HepG2 (cell line): ENCODE data around the gene SLC9A8. TPM values are rescaled to one million over a fixed set of nuclear protein-coding genes. Genes with fewer than 3 reads are reported as not detected.

Source experiments
- ATAD3A ChIP-seq: sonication (generic); formaldehyde crosslinking; IDR thresholded peaks from 2 replicates; pipeline ENCODE4 v1.4.0; 2020; ENCODE audit warnings: missing genetic modification reagents
- CBX5 ChIP-seq: sonication (generic); formaldehyde crosslinking; IDR thresholded peaks from 2 replicates; pipeline ENCODE4 v1.4.0; 2020; ENCODE audit warnings: missing genetic modification reagents, borderline replicate concordance
- ELF1 ChIP-seq: sonication (generic); formaldehyde crosslinking; IDR thresholded peaks from 2 replicates; pipeline ENCODE4 v1.4.0; 2020; ENCODE audit warnings: missing genetic modification reagents
- HOXA3 ChIP-seq: sonication (generic); formaldehyde crosslinking; IDR thresholded peaks from 2 replicates; pipeline ENCODE4 v1.5.0; 2020; ENCODE audit warnings: missing genetic modification reagents
- KDM5B ChIP-seq: sonication (generic); formaldehyde crosslinking; IDR thresholded peaks from 2 replicates; pipeline ENCODE4 v1.4.0; 2020; ENCODE audit warnings: missing genetic modification reagents, mild to moderate bottlenecking, borderline replicate concordance
- MIER3 ChIP-seq: IDR thresholded peaks from 2 replicates; pipeline ENCODE4 v1.6.1; 2016; ENCODE audit warnings: missing compliant biosample characterization, borderline replicate concordance
- MTF1 ChIP-seq: sonication (generic); formaldehyde crosslinking; IDR thresholded peaks from 2 replicates; pipeline ENCODE4 v1.5.0; 2020; ENCODE audit warnings: missing genetic modification reagents
- SPEN ChIP-seq: sonication (generic); formaldehyde crosslinking; IDR thresholded peaks from 2 replicates; pipeline ENCODE4 v1.5.1; 2020; ENCODE audit warnings: low read depth, mild to moderate bottlenecking, missing genetic modification reagents
- SUZ12 ChIP-seq: fragments of 150-350 bp; IDR thresholded peaks from 2 replicates; pipeline ENCODE4 v1.6.1; 2014; ENCODE audit warnings: low read depth, low read length
- TBX3 ChIP-seq: fragments of 450-650 bp; IDR thresholded peaks from 2 replicates; pipeline ENCODE4 v1.6.1; 2017; ENCODE audit warnings: antibody characterized with exemption, mild to moderate bottlenecking, inconsistent platforms, borderline replicate concordance
- THAP11 ChIP-seq: IDR thresholded peaks from 2 replicates; pipeline ENCODE4 v1.6.1; 2016; ENCODE audit warnings: missing biosample characterization, missing genetic modification reagents
- ZFX ChIP-seq: sonication (generic); formaldehyde crosslinking; IDR thresholded peaks from 2 replicates; pipeline ENCODE4 v1.4.0; 2020; ENCODE audit warnings: mild to moderate bottlenecking, low read depth, missing genetic modification reagents, moderate library complexity
- ZNF121 ChIP-seq: sonication (generic); formaldehyde crosslinking; IDR thresholded peaks from 2 replicates; pipeline ENCODE4 v1.5.0; 2020; ENCODE audit warnings: mild to moderate bottlenecking, missing genetic modification reagents
- ZNF136 ChIP-seq: sonication (generic); formaldehyde crosslinking; IDR thresholded peaks from 2 replicates; pipeline ENCODE4 v1.8.1; 2022; ENCODE audit warnings: low read depth, mild to moderate bottlenecking, moderate library complexity, missing genetic modification reagents
- ZNF780A ChIP-seq: sonication (generic); formaldehyde crosslinking; IDR thresholded peaks from 2 replicates; pipeline ENCODE4 v1.8.0; 2022; ENCODE audit warnings: mild to moderate bottlenecking, missing genetic modification reagents, moderate library complexity
- polyA plus RNA-seq, 8 experiments: library from polyadenylated mRNA; depleted of rRNA in 3 of 8; stranded (reverse) in 7 of 8; unstranded in 1 of 8; fragments of >200 nt; fragmentation: Illumina TruSeq in 4 of 8; extraction: Trizol in 4 of 8; gene quantifications; 2 replicates each; pipeline versions ENCODE4 v1.2.1 to v1.2.3, GENCODE V29; 2011 to 2016; ENCODE audit warnings: low read depth in 4 of 8, missing spikeins in 1 of 8, mixed read lengths in 1 of 8; ENCODE audit not compliant: insufficient read depth in 1 of 8
- total RNA-seq, 5 experiments: library from RNA; depleted of rRNA; stranded (reverse); fragments of >200 nt; fragmentation: Illumina TruSeq; extraction: Trizol; gene quantifications; 2 replicates each; pipeline ENCODE4 v1.2.3, GENCODE V29; 2016; ENCODE audit warnings: low read depth in 1 of 5
- TF ChIP-seq, protein P1 (sequence below): sonication (generic); formaldehyde crosslinking; IDR thresholded peaks from 2 replicates; pipeline ENCODE4 v1.4.0; 2020; ENCODE audit warnings: mild to moderate bottlenecking, missing genetic modification reagents, borderline replicate concordance
- TF ChIP-seq, protein P2 (sequence below): sonication (generic); formaldehyde crosslinking; IDR thresholded peaks from 2 replicates; pipeline ENCODE4 v1.4.0; 2020; ENCODE audit warnings: mild to moderate bottlenecking, missing genetic modification reagents
- TF ChIP-seq, protein P3 (sequence below): sonication (generic); formaldehyde crosslinking; IDR thresholded peaks from 2 replicates; pipeline ENCODE4 v1.4.0; 2020; ENCODE audit warnings: missing genetic modification reagents
- TF ChIP-seq, protein P4 (sequence below): sonication (generic); formaldehyde crosslinking; IDR thresholded peaks from 2 replicates; pipeline ENCODE4 v1.8.0; 2022; ENCODE audit warnings: low read depth, missing genetic modification reagents
- TF ChIP-seq, protein P5 (sequence below): sonication (generic); formaldehyde crosslinking; IDR thresholded peaks from 2 replicates; pipeline ENCODE4 v1.8.0; 2022; ENCODE audit warnings: missing genetic modification reagents, mild to moderate bottlenecking, borderline replicate concordance
- TF ChIP-seq, protein P6 (sequence below): sonication (generic); formaldehyde crosslinking; IDR thresholded peaks from 2 replicates; pipeline ENCODE4 v1.8.0; 2022; ENCODE audit warnings: mild to moderate bottlenecking, missing genetic modification reagents, moderate library complexity

SLC9A8 gene
- total and polyA plus RNA-seq, 2 of the 13 experiments (the other 11 are each of a cell fraction or from before 2014, with no cell fraction given) = 4.1 to 7.4 TPM

DNA sequence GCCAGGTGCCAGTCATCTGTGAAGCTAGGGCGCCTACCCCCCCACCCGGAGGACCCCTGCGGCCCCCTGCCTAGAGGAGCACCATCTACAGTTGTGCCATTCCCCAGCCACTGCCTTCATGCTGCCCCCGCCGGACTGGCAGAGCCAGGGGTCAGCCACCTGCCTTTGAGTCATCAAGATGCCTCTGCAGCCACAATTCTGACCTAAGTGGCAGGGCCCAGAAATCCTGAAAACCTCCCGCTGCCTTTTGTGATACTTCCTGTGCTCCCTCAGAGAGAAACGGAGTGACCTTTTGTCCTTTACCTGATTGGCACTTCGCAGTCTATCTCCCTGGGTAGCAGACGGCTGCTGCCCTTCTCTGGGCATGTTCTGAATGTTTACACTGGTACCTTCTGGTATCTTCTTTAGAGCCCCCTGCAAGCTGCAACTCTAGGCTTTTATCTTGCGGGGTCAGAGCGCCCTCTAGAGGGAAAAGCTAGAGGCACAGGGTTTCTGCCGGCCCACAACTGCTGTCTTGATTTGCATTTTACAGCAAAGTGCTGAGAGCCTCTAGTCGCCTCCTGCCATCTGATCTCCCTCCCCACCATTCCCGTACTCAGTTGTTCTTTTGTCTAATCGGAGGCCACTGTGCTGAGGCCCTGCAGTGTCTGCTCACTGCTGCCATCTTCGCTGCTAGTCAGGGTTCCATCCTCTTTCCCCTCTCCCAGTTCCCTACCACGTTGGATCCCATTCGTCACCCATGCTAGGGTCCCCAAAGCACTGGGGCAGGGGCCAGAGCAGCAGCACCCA lies 75.8 kb downstream of the SLC9A8 start (continued):
- TF ChIP-seq, protein P1, sequence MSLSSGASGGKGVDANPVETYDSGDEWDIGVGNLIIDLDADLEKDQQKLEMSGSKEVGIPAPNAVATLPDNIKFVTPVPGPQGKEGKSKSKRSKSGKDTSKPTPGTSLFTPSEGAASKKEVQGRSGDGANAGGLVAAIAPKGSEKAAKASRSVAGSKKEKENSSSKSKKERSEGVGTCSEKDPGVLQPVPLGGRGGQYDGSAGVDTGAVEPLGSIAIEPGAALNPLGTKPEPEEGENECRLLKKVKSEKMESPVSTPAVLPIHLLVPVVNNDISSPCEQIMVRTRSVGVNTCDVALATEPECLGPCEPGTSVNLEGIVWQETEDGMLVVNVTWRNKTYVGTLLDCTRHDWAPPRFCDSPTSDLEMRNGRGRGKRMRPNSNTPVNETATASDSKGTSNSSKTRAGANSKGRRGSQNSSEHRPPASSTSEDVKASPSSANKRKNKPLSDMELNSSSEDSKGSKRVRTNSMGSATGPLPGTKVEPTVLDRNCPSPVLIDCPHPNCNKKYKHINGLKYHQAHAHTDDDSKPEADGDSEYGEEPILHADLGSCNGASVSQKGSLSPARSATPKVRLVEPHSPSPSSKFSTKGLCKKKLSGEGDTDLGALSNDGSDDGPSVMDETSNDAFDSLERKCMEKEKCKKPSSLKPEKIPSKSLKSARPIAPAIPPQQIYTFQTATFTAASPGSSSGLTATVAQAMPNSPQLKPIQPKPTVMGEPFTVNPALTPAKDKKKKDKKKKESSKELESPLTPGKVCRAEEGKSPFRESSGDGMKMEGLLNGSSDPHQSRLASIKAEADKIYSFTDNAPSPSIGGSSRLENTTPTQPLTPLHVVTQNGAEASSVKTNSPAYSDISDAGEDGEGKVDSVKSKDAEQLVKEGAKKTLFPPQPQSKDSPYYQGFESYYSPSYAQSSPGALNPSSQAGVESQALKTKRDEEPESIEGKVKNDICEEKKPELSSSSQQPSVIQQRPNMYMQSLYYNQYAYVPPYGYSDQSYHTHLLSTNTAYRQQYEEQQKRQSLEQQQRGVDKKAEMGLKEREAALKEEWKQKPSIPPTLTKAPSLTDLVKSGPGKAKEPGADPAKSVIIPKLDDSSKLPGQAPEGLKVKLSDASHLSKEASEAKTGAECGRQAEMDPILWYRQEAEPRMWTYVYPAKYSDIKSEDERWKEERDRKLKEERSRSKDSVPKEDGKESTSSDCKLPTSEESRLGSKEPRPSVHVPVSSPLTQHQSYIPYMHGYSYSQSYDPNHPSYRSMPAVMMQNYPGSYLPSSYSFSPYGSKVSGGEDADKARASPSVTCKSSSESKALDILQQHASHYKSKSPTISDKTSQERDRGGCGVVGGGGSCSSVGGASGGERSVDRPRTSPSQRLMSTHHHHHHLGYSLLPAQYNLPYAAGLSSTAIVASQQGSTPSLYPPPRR (CRISPR knock-in tag) = no peak
- TF ChIP-seq SUZ12 (no peak), KDM5B (CRISPR knock-in tag) (no peak; the same call in 1 of the 2 replicates), CBX5 (CRISPR knock-in tag) (peak; percentile 50; the same call in 1 of the 2 replicates), ATAD3A (CRISPR knock-in tag) (no peak), ZFX (CRISPR knock-in tag) (0 out of 2 replicates have a peak, but pooled peaks have one; percentile 1), MTF1 (CRISPR knock-in tag) (no peak), MIER3 (CRISPR knock-in tag) (0 out of 2 replicates have a peak, but pooled peaks have one; percentile 11), THAP11 (CRISPR knock-in tag) (peak; percentile 55; the same call in 1 of the 2 replicates), TBX3 (no peak), ZNF121 (no peak), ZNF136 (CRISPR knock-in tag) (no peak), ELF1 (CRISPR knock-in tag) (peak; percentile 25; the same call in 1 of the 2 replicates), SPEN (CRISPR knock-in tag) (no peak), HOXA3 (no peak), ZNF780A (CRISPR knock-in tag) (no peak)
- TF ChIP-seq, protein P2, sequence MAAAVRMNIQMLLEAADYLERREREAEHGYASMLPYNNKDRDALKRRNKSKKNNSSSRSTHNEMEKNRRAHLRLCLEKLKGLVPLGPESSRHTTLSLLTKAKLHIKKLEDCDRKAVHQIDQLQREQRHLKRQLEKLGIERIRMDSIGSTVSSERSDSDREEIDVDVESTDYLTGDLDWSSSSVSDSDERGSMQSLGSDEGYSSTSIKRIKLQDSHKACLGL (CRISPR knock-in tag) = no peak
- TF ChIP-seq, protein P3, sequence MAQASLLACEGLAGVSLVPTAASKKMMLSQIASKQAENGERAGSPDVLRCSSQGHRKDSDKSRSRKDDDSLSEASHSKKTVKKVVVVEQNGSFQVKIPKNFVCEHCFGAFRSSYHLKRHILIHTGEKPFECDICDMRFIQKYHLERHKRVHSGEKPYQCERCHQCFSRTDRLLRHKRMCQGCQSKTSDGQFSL (CRISPR knock-in tag) = no peak
- TF ChIP-seq, protein P4, sequence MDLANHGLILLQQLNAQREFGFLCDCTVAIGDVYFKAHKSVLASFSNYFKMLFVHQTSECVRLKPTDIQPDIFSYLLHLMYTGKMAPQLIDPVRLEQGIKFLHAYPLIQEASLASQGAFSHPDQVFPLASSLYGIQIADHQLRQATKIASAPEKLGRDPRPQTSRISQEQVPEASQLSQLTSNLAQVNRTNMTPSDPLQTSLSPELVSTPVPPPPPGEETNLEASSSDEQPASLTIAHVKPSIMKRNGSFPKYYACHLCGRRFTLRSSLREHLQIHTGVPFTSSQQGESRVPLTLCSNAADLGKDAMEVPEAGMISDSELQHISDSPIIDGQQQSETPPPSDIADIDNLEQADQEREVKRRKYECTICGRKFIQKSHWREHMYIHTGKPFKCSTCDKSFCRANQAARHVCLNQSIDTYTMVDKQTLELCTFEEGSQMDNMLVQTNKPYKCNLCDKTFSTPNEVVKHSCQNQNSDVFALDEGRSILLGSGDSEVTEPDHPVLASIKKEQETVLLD (CRISPR knock-in tag) = no peak
- TF ChIP-seq, protein P5, sequence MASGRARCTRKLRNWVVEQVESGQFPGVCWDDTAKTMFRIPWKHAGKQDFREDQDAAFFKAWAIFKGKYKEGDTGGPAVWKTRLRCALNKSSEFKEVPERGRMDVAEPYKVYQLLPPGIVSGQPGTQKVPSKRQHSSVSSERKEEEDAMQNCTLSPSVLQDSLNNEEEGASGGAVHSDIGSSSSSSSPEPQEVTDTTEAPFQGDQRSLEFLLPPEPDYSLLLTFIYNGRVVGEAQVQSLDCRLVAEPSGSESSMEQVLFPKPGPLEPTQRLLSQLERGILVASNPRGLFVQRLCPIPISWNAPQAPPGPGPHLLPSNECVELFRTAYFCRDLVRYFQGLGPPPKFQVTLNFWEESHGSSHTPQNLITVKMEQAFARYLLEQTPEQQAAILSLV (CRISPR knock-in tag) = no peak
- TF ChIP-seq, protein P6, sequence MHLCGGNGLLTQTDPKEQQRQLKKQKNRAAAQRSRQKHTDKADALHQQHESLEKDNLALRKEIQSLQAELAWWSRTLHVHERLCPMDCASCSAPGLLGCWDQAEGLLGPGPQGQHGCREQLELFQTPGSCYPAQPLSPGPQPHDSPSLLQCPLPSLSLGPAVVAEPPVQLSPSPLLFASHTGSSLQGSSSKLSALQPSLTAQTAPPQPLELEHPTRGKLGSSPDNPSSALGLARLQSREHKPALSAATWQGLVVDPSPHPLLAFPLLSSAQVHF (CRISPR knock-in tag) = no peak
